ENCODE data around the gene PRELP.
"Not testable (repeated sequence)": the region's sequence is repeated elsewhere in the genome, so short reads cannot be mapped to it uniquely, and the experiment has no call there.

PRELP gene

GRCh38 chr1:203453616-203454015 lies 22.0 kb upstream of the PRELP start:
- no peak for DNase-seq (ENCODE audit: low read depth in 3 of 3)

GRCh38 chr1:203454986-203455471 lies 20.6 kb upstream of the PRELP start:
- DNase-seq (ENCODE audit: low read depth in 3 of 3), result no peak

DNA sequence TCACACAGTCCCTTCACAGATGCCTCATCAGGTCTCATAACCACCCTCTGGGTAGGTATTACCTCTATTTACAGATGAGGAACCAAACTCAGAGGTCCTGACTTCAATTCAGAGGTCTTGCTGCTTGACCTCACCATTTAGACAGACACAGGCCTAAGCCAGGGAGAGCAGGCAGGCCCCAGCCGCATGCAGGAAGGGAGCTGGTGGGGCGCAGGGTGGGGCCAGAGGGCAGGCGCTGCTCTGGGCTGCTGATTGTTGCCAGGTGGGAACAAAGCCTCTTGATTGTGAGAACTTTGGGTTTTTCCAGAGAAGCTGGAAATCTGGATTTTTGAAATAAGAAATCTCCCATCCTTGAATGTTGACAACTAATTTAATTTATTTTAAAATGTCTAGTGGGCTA lies 19.9 kb upstream of the PRELP start:
- DNase-seq (ENCODE audit: low read depth in 3 of 3), result no peak

- DNase-seq (ENCODE audit: low read depth in 3 of 3), result no peak
Measured at GRCh38 chr1:203456577-203456976, 19.0 kb upstream of the PRELP start.

DNA sequence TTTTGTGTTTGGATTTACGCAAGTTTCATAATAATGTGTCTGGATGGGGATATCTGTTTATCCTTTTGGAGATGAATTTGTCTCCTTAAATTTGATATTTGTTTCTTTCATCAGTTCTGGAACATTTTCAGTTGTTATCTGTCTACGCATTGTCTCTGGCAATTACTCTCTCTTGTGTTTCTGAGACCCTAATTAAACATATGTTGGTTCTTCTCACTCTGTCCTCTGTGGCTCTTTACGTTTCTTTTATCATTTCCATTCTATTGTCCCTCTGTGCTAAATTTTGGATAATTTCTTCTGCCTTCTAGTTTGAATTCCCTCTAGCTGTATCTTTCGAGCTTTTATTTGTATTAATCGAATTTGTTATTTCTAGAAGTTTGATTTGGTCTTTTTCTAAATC lies 17.5 kb upstream of the PRELP start:
- DNase-seq (ENCODE audit: low read depth in 3 of 3), result no peak

DNA sequence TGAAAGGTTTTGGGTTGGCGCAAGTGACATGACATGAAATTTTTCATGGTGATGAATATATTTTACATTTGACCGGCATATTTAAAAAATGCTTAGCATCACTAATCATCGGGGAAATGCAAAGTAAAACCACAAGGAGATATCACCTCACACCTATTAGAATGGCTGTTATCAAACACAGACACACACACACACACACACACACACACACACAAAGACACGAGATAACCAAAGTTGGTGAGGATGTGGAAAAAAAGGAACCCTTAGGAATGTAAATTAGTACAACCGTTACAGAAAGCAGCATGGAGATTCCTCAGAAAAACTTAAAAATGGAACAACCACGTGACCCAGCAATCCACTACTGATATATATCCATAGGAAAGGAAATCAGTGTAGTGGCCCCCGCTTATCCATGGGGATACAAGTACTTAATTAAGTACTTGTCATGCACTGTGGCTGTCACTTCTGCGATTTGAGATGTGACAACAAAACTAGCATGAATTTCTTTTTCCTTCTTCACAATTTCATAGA lies 15.9 kb upstream of the PRELP start:
- DNase-seq (ENCODE audit: low read depth in 3 of 3), result no peak

DNA sequence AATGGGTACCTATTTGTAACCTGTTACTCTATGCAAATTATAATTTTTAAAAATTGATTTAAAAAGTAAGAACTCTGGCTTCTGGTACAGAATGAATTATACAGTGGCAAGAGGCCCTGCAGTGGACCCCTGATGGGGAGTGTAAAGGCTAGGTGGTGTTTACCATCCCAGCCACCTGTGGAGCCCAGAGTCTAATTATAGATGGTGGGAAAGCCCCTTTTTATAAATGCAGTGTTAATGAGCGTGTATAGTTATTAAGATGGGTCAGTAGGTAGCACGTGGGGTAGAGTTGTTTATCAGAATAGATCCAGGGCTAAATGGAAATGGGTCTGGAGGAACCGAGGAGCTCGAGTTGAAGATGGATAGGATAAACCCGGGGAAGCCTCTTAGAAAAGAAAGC lies 13.9 kb upstream of the PRELP start:
- DNase-seq (ENCODE audit: low read depth in 3 of 3), result no peak

GRCh38 chr1:203462143-203462542 lies 13.5 kb upstream of the PRELP start:
- DNase-seq (ENCODE audit: low read depth in 3 of 3), result no peak

- no peak for DNase-seq (ENCODE audit: low read depth in 3 of 3)
Measured at GRCh38 chr1:203462878-203463277, 12.7 kb upstream of the PRELP start.

DNA sequence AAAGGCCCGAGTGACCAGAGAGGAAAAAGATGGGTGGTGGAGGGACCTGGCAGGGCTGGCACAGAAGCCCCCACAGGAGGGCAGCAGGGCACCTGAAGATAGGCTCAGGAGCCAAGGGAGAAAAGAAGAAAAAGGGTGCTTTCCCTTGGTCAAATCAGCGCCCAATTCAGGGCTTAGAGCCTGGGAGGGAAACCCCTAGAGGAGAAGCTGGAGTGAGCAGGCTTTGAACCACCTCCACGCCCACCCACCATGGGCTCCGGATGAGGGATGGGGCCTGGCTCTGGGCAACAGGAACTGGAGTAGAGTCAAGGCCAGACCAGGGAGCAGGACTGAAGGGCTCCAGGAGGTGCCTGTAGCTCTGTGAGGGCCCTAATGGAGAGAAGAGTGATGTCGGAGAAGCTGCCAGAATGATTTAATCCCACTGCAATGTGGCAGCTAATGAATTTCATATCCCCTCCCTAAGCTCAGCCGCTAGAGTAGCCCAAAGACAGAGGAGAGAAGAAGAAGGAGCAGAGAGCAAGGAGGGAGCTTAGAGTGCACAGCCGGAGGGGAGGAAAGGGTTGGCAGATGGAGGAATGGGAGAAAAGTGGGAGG lies 12.0 kb upstream of the PRELP start:
- DNase-seq (ENCODE audit: low read depth in 3 of 3), result no peak

GRCh38 chr1:203464226-203464625 lies 11.4 kb upstream of the PRELP start:
- no peak for DNase-seq (ENCODE audit: low read depth in 3 of 3)

DNA sequence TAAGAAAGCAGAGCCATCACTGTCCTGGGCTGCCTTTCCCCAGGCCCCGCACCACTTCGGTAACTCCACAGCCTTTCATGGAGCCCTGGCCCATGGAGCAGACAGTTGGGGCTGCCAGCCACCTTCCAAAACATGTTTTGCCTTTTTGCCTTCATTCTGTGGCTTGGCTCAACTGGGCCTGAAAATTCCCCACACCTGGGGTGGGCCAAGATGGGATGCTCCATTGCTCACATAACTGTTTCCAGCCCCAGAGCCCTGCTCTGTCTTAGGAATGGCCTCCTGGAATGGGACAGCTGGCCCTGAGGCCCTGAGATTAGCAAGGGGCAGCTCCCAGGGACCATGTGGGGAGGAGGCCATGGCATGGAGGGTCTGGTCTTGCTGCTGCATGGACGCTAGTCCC lies 10.9 kb upstream of the PRELP start:
- DNase-seq (ENCODE audit: low read depth in 3 of 3), result no peak

DNA sequence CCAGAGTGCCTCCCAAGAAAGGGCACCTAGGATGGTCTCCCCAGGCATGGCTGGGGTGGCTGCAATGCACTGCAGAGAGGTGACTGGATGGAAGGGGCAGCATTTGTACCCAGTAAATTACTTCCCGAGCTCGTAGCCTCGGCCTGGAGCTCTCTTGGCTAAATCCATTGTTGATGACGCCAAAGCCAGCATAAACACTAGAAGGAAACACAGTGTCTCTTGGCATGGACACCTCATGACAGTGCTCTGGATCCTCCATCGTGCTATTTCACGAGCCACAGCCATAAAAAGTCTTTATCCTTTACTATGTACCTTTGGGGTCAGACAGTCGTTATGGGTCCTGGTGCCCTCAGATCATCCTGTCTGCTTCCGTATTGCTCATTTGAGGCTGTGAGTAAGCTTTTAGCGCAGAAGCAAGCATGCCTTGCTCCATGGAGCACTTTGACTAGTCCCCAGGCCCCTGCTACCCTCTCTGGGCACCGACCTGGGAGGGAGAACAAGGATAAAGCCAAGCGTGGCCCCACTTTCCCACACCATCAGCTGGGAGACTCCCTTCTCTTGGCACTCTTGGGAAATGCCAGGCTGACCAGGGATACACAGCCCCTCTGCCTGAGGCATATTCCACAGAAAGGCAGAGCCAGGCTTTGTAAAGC lies 10.3 kb upstream of the PRELP start:
- no peak for DNase-seq (ENCODE audit: low read depth in 3 of 3)

DNA sequence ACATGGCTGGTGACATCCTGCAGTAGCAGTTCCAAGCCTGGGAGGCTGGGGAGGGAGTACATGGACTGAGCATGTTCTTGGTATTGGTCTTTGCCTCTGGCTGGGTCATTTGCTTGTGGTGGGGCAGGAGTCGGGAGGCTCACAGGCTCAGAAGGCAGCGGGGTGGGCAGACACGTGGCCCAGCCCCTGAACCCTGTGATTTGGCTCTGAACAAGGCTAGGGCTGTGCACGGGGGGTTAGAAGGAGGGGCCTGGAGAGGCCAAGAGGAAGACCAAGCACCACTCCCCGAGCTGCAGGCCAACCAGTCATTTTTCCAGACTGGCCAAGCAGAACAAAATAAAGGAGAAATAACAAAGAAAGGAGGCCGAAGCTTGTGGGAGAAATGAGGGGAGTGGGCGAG lies 9.7 kb upstream of the PRELP start:
- no peak for DNase-seq (ENCODE audit: low read depth in 3 of 3)

- DNase-seq (ENCODE audit: low read depth in 3 of 3), result not testable (repeated sequence)
Measured at GRCh38 chr1:203466906-203467549, 8.6 kb upstream of the PRELP start.

DNA sequence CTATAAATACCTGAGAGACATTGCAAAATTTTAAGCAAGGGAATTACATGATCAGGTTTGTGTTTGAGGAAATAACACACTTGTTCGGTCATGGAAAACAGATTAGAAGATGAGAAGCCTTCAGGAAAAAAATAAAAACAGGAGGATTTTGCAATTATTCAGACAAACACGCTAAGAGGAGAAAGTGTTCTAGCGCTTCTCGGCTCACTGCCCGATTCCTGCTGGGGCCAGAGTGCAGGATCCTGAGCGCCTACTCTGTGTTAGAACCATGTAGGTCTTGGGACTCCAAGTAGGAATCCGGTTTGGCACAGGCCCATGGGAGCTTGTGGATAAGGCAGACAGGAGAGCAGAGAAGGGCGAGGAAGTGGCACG lies 8.1 kb upstream of the PRELP start:
- no peak for DNase-seq (ENCODE audit: low read depth in 3 of 3)

GRCh38 chr1:203468326-203468725 lies 7.3 kb upstream of the PRELP start:
- DNase-seq (ENCODE audit: low read depth in 3 of 3), result no peak

GRCh38 chr1:203470240-203470639 lies 5.4 kb upstream of the PRELP start:
- no peak for DNase-seq (ENCODE audit: low read depth in 3 of 3)

DNA sequence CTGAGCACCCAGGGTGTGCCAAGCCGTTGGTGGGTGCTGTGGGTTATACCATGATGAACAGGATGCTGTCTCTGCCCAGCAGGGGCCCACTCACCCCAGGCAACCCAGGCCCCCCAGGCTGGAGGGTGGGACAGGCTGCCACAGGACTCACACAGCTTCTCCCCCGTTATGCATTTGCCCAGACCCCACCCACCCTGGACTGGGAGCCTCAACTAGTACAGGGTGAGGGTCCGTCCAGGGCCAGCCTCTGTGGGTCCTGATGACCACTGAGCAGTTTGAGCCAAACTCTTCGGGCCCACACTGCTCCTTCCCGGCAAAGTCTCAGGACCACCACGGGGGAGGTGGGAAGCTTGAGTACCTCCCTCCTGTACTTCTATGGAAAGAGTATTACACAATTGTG lies 3.8 kb upstream of the PRELP start:
- DNase-seq (ENCODE audit: low read depth in 3 of 3), result no peak

- no peak for DNase-seq (ENCODE audit: low read depth in 3 of 3)
Measured at GRCh38 chr1:203473281-203473680, 2.3 kb upstream of the PRELP start.

DNA sequence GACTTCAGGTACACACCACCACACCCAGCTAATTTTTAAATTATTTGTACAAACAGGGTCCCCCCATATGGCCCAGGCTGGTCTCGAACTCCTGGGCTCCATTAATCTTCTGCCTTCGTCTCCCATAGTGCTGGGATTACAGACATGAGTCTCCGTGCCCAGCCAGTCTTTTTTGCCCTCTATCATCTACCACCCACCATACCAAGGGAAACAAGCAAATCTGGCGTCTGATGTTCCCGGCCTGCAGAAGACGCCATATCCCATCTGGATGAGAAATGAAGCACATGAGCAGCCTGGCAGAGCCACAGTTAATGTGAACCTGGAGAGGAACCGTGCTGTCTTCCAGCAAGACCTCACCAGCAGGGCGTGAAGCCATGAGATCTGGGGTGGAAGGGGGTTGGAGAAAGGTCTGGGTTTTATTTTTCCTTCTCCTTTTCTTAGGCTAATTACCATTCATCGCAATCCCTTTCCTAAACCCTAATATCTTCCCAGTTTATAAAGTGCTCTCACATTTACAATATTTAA lies 1.8 kb upstream of the PRELP start:
- DNase-seq (ENCODE audit: low read depth in 3 of 3), result no peak

GRCh38 chr1:203476216-203476814 lies 709 bp downstream of the PRELP start:
- DNase-seq (ENCODE audit: low read depth in 3 of 3), result no peak

All from stimulated activated CD4-positive, alpha-beta T cell treated with anti-CD3 and anti-CD28 coated beads, TNF-alpha, amount 100 ng/mL, for 48 hours (primary cell).